GM18502 (cell line): ENCODE data around the gene CACNA1D.
"Not testable (repeated sequence)": the region's sequence is repeated elsewhere in the genome, so short reads cannot be mapped to it uniquely, and the experiment has no call there.

Experiments
- ATAC-seq: cut with Tn5 transposase; IDR thresholded peaks from one replicate; pipeline ENCODE4 v1.9.1; 2021; ENCODE audit warnings: mild to moderate bottlenecking; ENCODE audit not compliant: unreplicated experiment, poor library complexity

CACNA1D gene

GRCh38 chr3:53604232-53604631 is 109.8 kb downstream of the CACNA1D start:
- ATAC-seq, result no peak

DNA sequence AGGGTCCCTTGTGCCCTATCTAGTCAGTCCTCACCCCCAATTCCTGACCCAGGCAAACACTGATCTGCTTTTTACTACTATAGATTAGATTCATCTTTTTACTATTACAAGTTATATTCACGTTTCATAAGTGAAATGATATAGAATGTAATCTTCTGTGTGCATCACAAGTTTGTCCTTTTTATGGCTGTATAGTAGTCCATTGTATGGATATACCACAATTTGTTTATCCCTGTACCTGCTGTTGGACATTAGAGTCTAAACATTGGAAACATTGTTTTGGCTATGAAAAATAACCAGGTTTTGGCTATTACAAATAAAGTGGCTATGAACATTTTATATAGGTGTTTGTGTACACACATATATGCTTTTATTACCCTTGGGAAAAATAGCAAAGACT is 112.4 kb downstream of the CACNA1D start:
- no peak for ATAC-seq

DNA sequence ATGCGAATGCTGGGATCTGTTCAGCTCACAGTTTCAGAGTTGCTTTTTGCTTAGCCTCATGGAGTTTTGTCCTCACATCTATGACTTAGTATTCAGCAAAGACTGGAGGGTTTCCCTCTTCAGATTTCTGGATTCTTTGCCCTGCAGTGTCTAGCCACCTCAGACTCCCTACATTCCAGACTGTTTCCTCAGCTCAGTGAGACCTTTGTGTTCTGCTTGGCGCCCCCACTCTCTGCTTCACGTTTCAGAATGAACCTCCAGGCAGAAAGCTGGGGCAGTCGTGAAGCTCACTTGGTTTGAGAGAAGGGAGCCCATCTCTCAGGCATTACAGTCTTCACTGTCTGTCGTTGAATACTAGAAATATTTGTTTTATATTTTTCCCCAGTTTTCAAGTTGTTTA is 118.1 kb downstream of the CACNA1D start:
- no peak for ATAC-seq

DNA sequence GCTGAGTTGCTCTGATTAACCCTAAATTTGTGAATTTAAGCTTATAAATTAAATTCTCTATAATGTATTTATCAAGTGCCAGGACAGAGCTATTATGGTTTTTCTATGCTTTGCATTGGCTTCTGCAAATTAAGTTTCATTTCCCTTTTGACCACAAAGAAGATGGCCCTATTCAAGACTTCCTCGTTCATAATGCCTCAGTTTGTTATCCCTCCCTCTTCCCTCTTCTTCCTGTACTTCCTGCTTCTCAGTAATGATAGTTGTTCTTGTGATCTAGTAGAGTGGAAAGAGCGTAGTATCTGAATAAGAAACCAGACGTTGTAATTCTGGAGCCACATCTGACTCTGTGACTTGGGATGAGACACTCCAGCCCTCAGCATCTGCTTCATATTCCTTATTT is 118.7 kb downstream of the CACNA1D start:
- ATAC-seq, result no peak

DNA sequence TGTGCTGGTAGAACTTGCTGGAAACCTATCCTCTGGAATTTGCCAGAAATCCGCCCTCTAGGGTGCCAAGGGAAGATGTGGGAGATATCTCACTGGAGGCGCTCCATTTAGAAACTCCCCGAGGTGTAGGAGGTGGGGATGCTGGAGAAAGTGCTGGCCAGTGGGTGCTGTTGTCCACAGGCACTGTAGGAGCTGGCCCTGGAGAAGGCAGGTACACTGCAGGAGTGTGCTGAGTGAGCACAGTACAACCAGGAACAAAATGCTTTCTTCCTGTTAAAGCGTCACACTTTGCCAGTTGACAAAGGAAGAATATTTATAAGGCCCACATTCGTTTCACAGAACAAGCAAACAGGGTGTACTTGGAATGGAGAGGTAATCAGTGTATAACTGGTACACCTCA is 119.9 kb downstream of the CACNA1D start:
- no peak for ATAC-seq

- no peak for ATAC-seq
Observed at GRCh38 chr3:53616321-53616720, 121.9 kb downstream of the CACNA1D start.

DNA sequence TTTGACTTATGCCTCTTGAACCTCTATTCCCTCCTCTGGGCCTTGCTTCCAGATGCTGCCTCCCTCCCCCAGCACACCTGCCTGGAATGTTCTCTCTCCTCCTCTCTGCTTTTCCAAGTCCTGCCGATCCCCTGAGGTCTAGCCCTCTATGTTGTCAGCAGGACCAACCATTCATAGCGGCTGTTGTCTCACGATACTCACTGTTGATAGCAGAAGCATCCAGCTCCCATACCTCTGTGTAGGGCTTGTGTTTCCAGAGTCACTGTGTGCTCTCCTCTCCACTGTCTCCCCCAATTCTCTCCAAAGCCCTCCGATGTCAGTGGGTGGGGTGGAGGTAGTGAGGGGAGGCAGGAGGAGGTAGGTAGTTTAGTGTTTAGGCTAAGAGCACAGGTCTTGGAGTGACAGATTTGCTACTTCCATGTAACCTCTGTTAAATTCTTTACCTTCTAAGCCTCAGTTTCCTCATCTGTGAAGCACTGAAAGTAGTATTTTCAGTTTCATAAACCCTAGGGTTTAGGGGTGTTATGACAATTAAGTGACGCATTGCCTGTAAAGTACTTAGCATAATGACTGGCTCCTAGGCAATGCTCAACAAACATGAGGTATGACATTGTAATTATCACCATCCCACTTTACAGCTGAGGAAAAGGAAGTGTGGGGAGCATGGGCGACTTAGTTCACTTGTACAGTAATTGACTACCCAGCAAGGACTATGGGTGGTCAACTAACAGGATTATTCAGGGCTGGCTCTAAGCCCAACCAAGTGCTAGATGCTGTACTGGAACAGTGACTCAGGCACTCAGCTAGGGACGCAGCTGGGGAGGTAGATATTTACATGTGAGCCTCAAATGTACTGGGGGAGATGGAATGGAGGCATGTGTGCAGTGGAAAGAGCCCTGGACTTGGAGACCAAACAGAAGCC is 122.8 kb downstream of the CACNA1D start:
- ATAC-seq, result no peak

- ATAC-seq, result no peak
Observed at GRCh38 chr3:53617893-53618523, 123.6 kb downstream of the CACNA1D start.

DNA sequence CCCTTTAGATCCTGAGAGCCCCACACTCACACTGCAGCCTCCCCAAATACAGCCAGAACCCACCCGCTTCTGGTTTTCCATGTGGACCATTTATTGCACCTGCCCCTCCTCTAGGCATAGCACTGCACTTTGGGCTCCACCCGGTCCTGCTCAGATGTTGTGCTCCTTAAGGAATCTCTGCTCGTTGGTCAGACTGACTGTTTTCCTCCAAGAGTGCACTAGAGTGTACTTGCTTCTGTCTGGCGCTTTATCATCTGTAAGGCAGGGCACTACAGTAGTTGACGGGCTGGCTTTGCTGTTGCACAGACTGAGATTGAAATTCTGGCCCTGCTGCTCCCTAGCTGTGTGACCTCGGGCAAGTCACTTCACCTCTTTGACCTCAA is 124.1 kb downstream of the CACNA1D start:
- ATAC-seq, result no peak

DNA sequence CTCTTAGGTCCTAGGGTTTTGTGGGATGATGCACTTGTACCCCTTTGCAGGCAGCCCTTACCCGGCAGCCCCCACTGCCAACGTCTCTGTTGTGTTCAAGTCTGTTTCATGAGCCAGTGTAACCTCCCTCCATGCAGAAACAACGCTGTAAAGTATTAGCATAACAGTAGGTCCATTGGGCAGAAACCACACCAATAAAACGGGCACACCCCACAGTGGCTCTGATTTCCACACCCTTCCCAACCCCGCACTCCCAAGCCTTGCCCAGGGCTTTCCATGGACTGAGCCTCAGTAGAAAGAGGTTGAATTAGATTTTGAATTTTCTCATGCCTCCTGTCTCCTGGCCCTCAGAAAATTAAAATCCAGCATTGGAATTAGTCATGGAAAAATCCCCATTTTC is 124.5 kb downstream of the CACNA1D start:
- ATAC-seq, result no peak

DNA sequence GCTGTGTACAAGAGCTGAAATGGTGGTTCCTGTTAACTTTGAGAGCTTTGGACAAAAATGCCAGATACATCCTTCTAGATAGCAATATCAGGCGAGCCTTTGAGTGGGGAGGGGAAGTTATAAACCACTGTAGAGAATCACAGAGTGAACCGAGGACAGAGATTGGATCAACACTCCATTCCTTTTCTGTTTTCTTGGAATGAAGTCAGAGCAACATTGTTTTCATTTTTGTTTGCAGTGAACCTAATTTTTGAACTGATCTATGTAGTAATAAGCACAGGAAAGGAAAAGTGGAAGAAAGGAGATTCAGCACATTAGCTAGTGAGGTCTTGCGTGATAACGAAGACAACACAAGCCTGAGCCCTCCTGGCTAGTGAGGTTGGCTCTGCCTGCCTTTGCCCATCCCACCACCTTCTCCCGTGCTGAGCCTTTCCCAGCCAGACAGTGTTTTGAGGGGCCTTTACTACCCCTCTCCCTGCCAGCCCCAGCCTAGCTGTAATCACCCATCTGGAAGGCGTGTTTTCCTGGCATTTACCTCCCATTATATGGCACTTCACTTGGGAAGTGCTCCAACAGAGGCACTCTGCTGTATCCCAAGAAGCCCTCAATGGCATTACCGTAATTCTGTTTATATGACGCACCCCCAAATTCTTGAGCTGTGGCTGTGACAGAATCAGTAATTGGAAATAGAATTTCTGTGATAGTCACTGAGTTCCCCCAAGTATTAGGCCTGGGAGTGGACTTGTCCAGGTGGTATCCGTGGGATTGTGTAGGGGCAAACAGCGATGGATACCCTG is 129.8 kb downstream of the CACNA1D start:
- no peak for ATAC-seq

- no peak for ATAC-seq
Observed at GRCh38 chr3:53626876-53627275, 132.5 kb downstream of the CACNA1D start.

DNA sequence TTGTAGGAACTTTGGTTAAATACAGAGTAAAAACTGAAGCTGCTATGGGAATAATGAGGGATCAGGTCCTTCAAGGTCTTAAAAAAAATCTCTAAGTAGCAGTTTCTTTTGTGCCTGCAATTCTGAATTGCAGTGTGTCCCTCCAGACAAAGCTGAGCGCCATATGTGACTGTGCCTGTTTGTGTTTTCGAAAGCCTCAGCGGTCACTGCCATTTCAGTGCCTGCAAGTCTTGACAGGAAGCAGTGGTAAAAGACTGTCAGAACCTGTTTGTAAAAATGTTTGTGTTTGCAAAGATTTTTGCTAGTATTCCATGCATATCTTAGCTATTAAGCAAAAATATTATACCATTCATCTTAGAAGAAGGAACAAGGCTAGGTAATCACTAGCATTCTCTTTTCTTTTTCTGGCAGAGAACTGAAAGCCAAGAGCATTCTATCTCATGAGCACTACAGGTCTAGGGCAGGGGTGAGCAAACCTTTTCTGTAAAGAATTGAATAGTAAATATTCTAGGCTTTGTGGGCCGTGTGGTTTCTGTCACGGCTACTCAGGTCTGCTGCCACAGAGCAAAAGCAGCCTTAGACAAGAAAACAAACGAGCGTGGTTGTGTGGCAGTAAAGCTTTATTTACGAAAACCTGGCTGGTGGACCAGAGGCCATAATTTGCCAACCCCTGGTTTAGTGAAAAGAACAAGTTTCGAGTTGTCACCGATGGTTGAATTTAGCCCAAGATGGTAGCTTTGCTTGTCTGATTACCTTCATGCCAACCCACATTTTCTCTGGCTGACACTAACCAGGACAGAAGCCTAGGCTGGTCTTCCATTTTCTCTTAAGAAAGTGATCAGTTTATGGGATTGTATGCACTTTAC is 134.4 kb downstream of the CACNA1D start:
- ATAC-seq, result no peak

DNA sequence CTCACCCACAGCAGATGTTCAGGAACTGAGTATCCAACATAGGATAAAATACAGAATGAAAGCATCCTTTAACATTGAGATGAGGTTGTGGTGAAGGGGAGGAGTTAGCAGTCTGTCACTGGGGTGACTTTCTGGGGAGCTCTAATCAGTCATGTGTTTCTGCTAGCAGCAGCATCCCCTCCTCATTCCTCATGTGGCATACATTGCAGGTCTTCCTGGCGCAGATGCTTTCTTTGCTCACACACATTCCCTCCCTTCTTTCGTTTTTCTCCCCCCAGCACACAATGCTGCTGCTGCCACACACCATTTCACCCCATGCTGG is 135.0 kb downstream of the CACNA1D start:
- no peak for ATAC-seq

GRCh38 chr3:53630547-53630946 is 136.1 kb downstream of the CACNA1D start:
- ATAC-seq, result no peak

DNA sequence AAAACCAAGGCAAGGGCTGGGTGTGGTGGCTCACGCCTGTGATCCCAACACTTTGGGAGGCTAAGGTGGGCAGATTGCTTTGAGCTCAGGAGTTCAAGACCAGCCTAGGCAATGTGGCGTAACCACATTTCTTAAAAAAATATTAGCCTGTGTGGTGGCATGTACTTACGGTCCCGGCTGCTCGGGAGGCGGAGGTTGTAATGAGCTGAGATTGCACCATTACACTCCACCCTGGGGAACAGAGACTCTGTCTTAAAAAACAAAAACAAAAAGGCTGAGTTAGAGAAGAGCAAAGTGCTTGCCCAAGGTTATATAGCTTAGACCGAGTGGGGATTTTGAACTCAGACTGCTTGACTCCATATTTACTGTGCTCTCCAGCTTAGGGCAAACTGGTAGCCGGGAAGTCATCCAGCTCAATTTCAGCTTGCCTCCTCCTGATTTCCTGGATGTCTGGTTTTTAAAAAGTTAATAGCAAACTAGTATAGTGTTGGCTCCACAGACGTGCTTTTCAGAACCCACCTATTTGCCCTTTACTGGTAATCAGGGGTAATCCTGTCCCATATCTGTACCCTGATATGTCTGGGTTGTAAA is 138.9 kb downstream of the CACNA1D start:
- ATAC-seq, result no peak

DNA sequence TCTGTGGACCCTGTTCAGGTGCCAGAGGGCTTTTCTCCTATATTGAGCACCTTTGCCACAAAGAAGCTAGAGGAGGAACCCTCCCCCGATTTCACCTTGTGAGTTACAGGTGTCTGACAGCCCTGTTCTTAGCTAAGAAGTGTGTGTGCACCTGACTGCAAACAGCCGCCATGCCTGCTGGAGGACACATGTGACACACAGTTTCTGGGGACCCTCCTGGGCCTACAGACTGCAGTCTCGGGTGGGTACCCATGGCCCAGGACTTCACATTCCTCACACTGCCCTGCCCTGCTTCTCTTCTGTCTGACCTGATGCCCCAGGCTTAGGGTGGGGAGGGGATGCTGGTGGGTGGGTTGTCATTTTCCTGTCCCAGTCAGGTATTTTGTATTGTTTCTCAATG is 140.6 kb downstream of the CACNA1D start:
- no peak for ATAC-seq

- ATAC-seq, result not testable (repeated sequence)
Observed at GRCh38 chr3:53638806-53639205, 144.4 kb downstream of the CACNA1D start.

- no peak for ATAC-seq
Observed at GRCh38 chr3:53641397-53641796, 147.0 kb downstream of the CACNA1D start.

DNA sequence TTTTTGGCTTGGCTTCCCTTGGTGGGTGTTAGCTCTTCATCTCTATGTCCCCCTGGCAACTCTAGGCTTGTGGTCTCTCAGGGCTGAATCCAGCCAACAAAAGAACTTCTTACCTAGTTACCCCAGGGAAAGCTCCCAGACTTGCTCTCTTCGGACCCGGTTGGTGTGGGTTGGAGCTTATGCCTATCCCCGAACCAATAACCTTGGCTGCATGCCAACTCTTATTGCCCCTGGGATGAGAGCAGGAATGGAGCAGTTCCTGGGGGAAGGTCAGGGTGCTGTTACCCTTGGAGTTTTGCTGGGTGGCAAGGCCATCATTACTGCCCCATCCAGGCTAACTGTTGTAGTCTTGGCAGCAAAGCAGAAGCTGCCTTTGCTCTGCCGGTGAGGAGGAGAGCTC is 147.8 kb downstream of the CACNA1D start:
- ATAC-seq, result no peak
